SK-N-MC (cell line): ENCODE results near the gene KDM5C.

ENCODE experiments used
- DNase-seq: peaks from one replicate; pipeline ENCODE4 v3.0.0-alpha.2; 2011; ENCODE audit warnings: low read depth, low spot score
- H3K27ac ChIP-seq: fragments of 200-600 bp; sonication (generic); 2 replicates; pipeline ENCODE4 v1.5.1; 2016; ENCODE audit warnings: mixed run types
- H3K36me3 ChIP-seq: fragments of 200-600 bp; sonication (generic); 2 replicates; pipeline ENCODE4 v1.6.1; 2017; ENCODE audit warnings: antibody characterized with exemption, low read length, mixed read lengths; ENCODE audit not compliant: insufficient read depth
- H3K4me3 ChIP-seq: fragments of 200-600 bp; sonication (generic); 2 replicates; pipeline ENCODE4 v1.5.1; 2016
- H3K9ac ChIP-seq: fragments of 200-600 bp; sonication (generic); 2 replicates; pipeline ENCODE4 v1.8.0; 2017; ENCODE audit warnings: mixed run types, mixed read lengths; ENCODE audit not compliant: insufficient read length
- H3K9me3 ChIP-seq: fragments of 200-600 bp; sonication (generic); 2 replicates; pipeline ENCODE4 v1.6.1; 2017; ENCODE audit warnings: low read depth, mild to moderate bottlenecking, antibody characterized with exemption, low read length, moderate library complexity, mixed read lengths
- EZH2 ChIP-seq: fragments of 200-600 bp; sonication (generic); IDR thresholded peaks from one replicate; pipeline ENCODE4 v1.6.1; 2017; ENCODE audit warnings: antibody characterized with exemption
- FOXP2 ChIP-seq: optimal IDR thresholded peaks from 2 replicates; pipeline ENCODE3; 2011; ENCODE audit warnings: mild to moderate bottlenecking, moderate library complexity; ENCODE audit not compliant: insufficient read depth; ENCODE audit errors: extremely low read length, control extremely low read depth
- POLR2AphosphoS5 ChIP-seq: IDR thresholded peaks from 2 replicates; pipeline ENCODE4 v1.6.1; 2012; ENCODE audit warnings: mild to moderate bottlenecking, low read depth, low read length, borderline replicate concordance

Gene KDM5C

DNA sequence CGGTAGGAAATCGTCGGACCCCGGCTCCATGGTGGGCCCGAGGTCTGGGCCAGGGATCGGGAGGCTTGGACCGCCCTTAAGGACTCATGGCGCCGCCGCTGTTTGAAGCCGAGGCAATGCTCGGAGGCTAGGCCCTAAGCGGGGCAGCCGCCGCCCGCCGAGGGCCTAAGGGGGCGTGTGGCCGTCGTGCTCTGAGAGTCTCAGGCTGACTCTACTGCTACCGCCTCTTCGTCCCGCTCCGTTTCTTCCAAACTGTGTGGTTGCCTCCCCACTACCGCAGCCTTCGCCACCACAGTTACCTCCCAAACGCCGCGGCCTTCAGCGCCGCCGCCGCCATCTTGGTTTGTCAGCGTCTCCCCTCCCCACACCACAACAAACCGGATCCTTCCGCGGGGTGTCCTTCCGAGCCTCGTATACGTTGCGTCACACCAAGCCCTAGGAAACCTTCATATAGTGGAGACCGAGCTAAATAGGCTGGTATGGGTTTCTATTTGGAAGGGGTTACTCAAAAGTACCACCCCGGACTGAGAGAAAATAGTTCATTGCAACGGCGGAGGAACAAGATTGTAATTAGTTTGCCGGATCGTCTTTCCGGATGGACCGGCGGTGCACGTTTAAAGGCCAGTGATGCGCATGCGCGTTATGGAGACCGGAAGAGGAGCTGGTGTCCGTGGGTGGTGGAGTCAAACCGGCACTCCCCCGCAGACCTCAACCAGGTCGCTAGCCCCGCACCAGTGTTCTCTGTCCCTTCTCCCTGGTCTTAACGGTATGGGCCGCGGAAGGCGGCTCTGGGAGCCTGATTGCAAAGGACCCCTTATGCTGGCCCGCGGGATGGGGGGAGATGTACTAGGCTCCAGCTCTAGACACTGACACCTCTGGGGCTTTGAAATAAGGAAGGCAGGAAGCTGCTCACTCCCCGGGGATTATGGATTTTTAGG lies at the start of gene KDM5C:
KDM5C (minus strand) TSS at position 348 of the 938 bp plus-strand sequence; CDS start at position 30, 318 bp downstream.
- H3K4me3 ChIP-seq, result peak within 1 kb of the TSS; percentile 93
- H3K9me3 ChIP-seq, result no peaks in the 10 kb centered on the region
- H3K27ac ChIP-seq, result peak within 1 kb of the TSS; percentile 97
- DNase-seq, result peak; percentile 85
- H3K36me3 ChIP-seq, result peaks cover 18% of the 10 kb centered on the region
- H3K9ac ChIP-seq, result peak within 1 kb of the TSS; percentile 99
- no peak for TF ChIP-seq FOXP2
- peak; percentile 72 for TF ChIP-seq POLR2AphosphoS5
- no peak for TF ChIP-seq EZH2

DNA sequence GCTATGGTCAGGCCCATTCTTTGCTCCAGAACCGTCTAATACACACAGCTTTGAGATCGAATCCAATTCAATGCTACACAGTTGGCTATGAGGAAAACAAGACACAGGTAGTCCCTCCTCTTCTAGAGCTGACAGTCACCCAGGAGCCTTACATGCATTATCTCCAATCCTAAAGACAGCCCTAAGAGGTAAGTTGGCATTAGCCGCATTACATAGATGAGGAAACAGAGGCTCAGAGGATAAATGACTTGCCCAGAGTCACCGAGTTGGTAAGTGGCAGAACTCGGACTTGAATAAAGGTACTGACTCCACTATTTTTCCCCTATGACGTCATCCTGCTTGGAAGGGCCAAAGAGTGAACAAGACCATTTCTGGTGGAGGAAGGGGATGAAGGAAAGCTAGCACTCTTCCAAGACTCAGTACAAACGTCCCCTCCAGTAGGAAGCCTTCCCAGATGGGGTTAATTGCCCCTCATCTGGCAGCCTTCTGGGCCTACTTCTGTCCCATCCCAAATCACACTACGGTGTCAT lies 47.9 kb upstream of the KDM5C start:
- no peak for TF ChIP-seq FOXP2
- no peak for TF ChIP-seq EZH2
- no peak for TF ChIP-seq POLR2AphosphoS5
- no peaks in the 10 kb centered on the region for H3K9me3 ChIP-seq
- DNase-seq, result no peak
- H3K27ac ChIP-seq, result no peak overlapping the region
- no peak overlapping the region for H3K4me3 ChIP-seq
- no peaks in the 10 kb centered on the region for H3K36me3 ChIP-seq
- H3K9ac ChIP-seq, result no peak overlapping the region

DNA sequence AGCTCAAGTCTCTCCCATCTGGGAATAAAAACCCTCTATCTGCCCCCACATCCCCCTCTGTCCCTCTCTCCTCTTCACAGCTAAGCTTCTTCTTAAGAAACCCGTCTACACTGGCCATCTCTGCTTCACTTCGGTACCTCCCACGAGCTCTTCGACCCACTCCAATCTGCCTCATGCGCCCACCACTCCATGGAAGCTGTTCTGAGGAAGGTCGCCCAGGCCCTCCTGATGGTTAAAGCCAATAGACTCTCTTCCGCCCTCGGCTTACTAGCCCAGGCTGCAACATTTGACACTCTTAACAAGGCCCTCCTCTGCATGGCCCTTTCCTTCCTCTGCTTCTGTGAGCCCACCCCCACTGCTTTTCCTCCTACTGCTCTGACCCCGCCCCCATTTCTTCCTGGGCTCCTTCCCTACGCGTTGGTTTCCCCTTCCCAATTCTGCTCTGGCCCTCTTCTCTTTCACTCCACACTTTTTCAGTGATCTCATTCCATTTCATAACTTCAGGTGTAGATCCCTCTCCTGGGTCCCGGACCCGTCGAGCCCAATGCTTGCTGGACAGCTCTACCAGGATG lies 44.6 kb upstream of the KDM5C start:
- Histone ChIP-seq H3K4me3 (no peak overlapping the region), H3K9ac (no peak overlapping the region), H3K36me3 (no peaks in the 10 kb centered on the region), H3K27ac (no peak overlapping the region), H3K9me3 (no peaks in the 10 kb centered on the region)
- DNase-seq, result no peak
- TF ChIP-seq EZH2, result no peak
- no peak for TF ChIP-seq FOXP2
- no peak for TF ChIP-seq POLR2AphosphoS5

DNA sequence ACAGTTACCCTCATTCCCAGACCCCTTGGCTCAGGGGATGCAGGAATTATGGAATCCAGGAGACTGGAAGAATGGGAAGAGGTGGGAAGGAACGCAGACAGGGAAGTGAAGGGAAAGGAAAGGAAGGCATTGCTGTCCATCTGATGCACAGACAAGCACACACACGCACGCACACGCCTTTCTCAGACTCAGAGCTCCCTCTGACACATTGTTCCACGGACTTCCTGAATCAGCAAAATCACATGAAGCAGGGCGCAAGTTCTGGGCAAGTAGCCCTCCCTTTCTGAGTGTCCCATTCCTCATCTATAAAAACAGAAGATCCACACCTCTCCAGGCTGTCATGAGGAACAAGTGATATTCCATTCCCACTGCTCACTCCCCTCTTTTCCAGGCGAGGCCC lies 43.2 kb upstream of the KDM5C start:
- Histone ChIP-seq H3K36me3 (no peaks in the 10 kb centered on the region), H3K27ac (no peak overlapping the region), H3K4me3 (no peak overlapping the region), H3K9ac (no peak overlapping the region), H3K9me3 (no peaks in the 10 kb centered on the region)
- DNase-seq, result no peak
- TF ChIP-seq FOXP2 (no peak), POLR2AphosphoS5 (no peak), EZH2 (no peak)

DNA sequence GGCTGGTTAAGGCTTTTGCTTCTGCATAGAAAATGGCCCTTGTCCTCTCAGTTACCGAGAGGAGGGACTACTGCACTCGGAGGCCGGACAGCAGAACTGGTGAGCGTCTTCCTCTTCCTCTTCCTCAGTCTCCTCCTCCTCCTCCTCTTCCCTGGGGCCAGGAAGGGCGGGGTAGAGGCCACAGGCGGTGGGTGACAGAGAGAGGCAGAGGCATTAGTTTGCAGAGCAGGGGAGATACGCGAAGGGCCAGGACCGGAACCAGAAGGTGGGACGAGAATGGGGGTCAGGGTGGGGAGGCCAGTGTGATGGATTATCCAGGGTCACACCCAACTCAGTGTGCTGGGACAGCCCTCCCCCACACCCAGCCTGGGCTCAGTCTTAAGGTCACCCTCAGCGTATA lies 41.9 kb upstream of the KDM5C start:
- Histone ChIP-seq H3K36me3 (no peaks in the 10 kb centered on the region), H3K27ac (no peak overlapping the region), H3K9ac (no peak overlapping the region), H3K9me3 (no peaks in the 10 kb centered on the region), H3K4me3 (no peak overlapping the region)
- DNase-seq, result no peak
- TF ChIP-seq POLR2AphosphoS5, result no peak
- TF ChIP-seq FOXP2, result no peak
- no peak for TF ChIP-seq EZH2

DNA sequence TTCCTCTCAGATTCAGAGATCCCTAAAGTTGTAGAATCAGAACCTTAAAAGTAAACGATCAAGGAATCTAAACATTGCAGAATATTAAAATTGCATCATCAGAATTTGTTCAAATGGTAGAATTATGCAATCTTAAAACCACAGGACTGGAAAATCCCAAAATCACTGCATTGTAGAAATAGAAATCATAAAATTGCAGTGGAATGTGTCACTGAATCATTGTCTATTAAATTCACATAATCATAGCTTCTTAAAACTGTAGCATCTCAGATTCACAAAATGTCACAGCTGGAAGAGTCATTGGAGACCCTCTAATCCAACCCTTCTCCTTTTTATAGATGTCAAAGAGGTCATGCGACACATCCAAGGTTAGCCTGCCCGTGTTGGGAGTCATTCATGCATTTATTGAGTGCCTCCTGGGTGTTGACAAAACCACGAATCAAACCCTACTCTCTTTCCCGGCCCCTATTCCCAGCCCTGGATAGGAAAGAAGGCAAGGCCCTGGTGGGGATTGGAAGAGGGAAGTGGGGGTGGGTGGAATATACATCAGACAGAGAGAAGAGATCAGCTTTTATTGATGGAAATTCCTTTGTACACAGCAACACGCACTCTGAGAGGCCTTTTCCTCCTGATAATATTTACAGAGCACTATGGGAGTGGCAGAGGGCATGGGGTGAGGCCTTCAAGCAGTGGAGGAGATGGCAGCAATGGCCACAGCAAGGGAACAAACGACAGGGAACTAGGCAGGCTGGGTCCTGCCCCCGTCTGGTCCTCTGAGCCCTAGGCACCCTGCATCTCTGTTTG lies 41.0 kb upstream of the KDM5C start:
- H3K9me3 ChIP-seq, result no peaks in the 10 kb centered on the region
- H3K36me3 ChIP-seq, result no peaks in the 10 kb centered on the region
- no peak for TF ChIP-seq POLR2AphosphoS5
- TF ChIP-seq FOXP2, result no peak
- no peak for TF ChIP-seq EZH2
- peak overlapping the region; percentile 35 for H3K4me3 ChIP-seq
- peak overlapping the region; percentile 26 for H3K9ac ChIP-seq
- peak; percentile 40 for DNase-seq
- peak overlapping the region; percentile 20 for H3K27ac ChIP-seq

DNA sequence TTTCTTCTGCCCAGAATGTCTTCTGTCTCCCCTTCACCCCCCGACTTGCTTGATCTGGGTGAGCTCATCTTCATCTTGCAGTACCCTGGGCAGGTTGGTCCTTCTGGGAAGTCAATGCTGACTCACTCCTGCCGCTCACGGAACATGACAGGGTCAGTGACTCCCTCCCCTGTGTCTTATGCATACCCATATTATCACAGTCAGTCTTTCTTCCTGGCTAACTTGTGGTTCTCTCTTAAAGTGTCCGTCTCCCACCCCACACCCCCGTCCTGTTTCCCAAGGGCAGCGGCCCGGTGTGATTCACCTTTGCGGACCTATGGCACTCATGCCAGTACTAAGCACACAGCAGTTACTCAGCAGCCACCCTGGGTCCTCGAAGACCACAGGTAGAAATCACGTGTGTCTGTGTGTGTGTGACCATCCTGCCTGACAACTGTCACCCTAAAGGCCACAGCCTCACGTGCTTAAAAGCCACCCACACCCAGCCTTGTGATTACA lies 38.6 kb upstream of the KDM5C start:
- no peaks in the 10 kb centered on the region for H3K9me3 ChIP-seq
- no peak overlapping the region for H3K4me3 ChIP-seq
- no peak overlapping the region for H3K9ac ChIP-seq
- H3K36me3 ChIP-seq, result no peaks in the 10 kb centered on the region
- DNase-seq, result no peak
- no peak overlapping the region for H3K27ac ChIP-seq
- no peak for TF ChIP-seq FOXP2
- TF ChIP-seq POLR2AphosphoS5, result no peak
- TF ChIP-seq EZH2, result no peak

DNA sequence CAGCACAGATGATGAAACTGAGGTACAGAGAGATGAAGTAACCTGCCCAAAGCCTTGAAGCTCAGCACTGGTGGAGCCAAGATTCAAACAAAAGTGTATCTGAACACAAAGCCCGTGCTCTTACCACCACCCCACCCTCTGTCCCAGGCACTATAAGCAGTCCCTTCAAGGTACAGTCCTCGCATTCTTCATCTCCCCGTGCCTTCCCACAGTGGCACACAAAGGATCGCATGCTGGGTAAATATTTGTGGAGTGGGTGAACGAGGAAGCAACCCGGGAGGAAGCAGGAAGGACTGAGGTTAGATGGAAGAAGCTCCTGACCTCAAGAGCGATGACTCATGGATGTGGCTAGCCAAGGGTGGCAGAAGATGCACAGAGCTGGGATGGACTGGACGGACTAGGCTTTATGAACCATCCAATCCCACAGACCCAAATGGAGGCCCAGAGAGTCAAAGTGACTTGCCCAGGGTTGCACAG lies 37.9 kb upstream of the KDM5C start:
- Histone ChIP-seq H3K9me3 (no peaks in the 10 kb centered on the region), H3K9ac (no peak overlapping the region), H3K4me3 (no peak overlapping the region), H3K36me3 (no peaks in the 10 kb centered on the region), H3K27ac (no peak overlapping the region)
- no peak for DNase-seq
- no peak for TF ChIP-seq EZH2
- no peak for TF ChIP-seq POLR2AphosphoS5
- no peak for TF ChIP-seq FOXP2
